DND-41 (cell line): Measurements from ENCODE around the gene MACROD2.

Experiments used
- ATAC-seq: fragments of 200-7000 bp; cut with Tn5 transposase; 3 replicates; pipeline ENCODE4 v1.9.1; 2021; ENCODE audit warnings: low read depth; ENCODE audit not compliant: insufficient read depth
- DNase-seq: peaks from one replicate; pipeline ENCODE4 v3.0.0-alpha.2; 2020
- H2AFZ ChIP-seq: 2 replicates; pipeline ENCODE4 v1.6.0; 2012; ENCODE audit warnings: low read depth, low read length
- H3K27ac ChIP-seq: 2 replicates; pipeline ENCODE4 v1.5.1; 2012; ENCODE audit warnings: low read length, inconsistent platforms
- H3K27me3 ChIP-seq: fragments of 200-600 bp; sonication (generic); 2 replicates; pipeline ENCODE4 v1.6.0; 2012; ENCODE audit warnings: low read length, mild to moderate bottlenecking, inconsistent platforms; ENCODE audit not compliant: insufficient read depth, poor library complexity
- H3K36me3 ChIP-seq: 2 replicates; pipeline ENCODE4 v1.5.1; 2012; ENCODE audit warnings: low read length, inconsistent platforms; ENCODE audit not compliant: insufficient read depth
- H3K4me1 ChIP-seq: 2 replicates; pipeline ENCODE4 v1.5.1; 2012; ENCODE audit warnings: mild to moderate bottlenecking, low read length; ENCODE audit not compliant: insufficient read depth
- H3K4me2 ChIP-seq: 2 replicates; pipeline ENCODE4 v1.6.0; 2012; ENCODE audit warnings: mild to moderate bottlenecking, moderate library complexity, low read length, inconsistent platforms; ENCODE audit not compliant: insufficient read depth
- H3K4me3 ChIP-seq, 2 experiments: fragments of 200-600 bp in 1 of 2; shearing (Covaris generic) in 1 of 2; 2 replicates each; pipeline ENCODE4 v1.5.1; 2012 to 2016; ENCODE audit warnings: inconsistent platforms in 2 of 2, low read length in 2 of 2, mild to moderate bottlenecking in 2 of 2, low read depth in 1 of 2, moderate library complexity in 1 of 2
- H3K79me2 ChIP-seq: 2 replicates; pipeline ENCODE4 v1.6.0; 2012; ENCODE audit warnings: low read length, inconsistent platforms; ENCODE audit not compliant: insufficient read depth
- H3K9ac ChIP-seq: 2 replicates; pipeline ENCODE4 v1.6.0; 2012; ENCODE audit warnings: low read depth, mild to moderate bottlenecking, inconsistent platforms, low read length, moderate library complexity
- H3K9me3 ChIP-seq: 2 replicates; pipeline ENCODE4 v1.5.1; 2012; ENCODE audit warnings: low read length, moderate library complexity, mild to moderate bottlenecking, inconsistent platforms; ENCODE audit not compliant: insufficient read depth, severe bottlenecking
- H4K20me1 ChIP-seq: 2 replicates; pipeline ENCODE4 v1.6.0; 2012; ENCODE audit warnings: low read length; ENCODE audit not compliant: insufficient read depth
- EZH2 ChIP-seq: IDR thresholded peaks from 3 replicates; pipeline ENCODE4 v1.6.1; 2012; ENCODE audit warnings: borderline replicate concordance, low read depth, mild to moderate bottlenecking, moderate library complexity, low read length, inconsistent platforms; ENCODE audit not compliant: severe bottlenecking
- TF ChIP-seq, protein P1 (sequence below): IDR thresholded peaks from 2 replicates; pipeline ENCODE4 v1.5.1; 2012; ENCODE audit warnings: borderline replicate concordance, low read length, moderate library complexity, mild to moderate bottlenecking; ENCODE audit not compliant: poor library complexity, severe bottlenecking; ENCODE audit errors: extremely low read depth

MACROD2 gene

GRCh38 chr20:15445056-15445840 lies 1449.9 kb downstream of the MACROD2 start:
- Histone ChIP-seq H3K4me1 (no peaks in the 10 kb centered on the region), H3K4me3 (no peak overlapping the region), H3K27me3 (no peaks in the 10 kb centered on the region), H3K36me3 (no peaks in the 10 kb centered on the region), H2AFZ (no peak overlapping the region), H3K4me2 (no peak overlapping the region), H3K9me3 (no peaks in the 10 kb centered on the region), H4K20me1 (no peaks in the 10 kb centered on the region), H3K27ac (no peak overlapping the region), H3K79me2 (no peaks in the 10 kb centered on the region), H3K9ac (no peak overlapping the region)
- ATAC-seq, result no peak
- TF ChIP-seq EZH2, result no peak
- TF ChIP-seq, protein P1, sequence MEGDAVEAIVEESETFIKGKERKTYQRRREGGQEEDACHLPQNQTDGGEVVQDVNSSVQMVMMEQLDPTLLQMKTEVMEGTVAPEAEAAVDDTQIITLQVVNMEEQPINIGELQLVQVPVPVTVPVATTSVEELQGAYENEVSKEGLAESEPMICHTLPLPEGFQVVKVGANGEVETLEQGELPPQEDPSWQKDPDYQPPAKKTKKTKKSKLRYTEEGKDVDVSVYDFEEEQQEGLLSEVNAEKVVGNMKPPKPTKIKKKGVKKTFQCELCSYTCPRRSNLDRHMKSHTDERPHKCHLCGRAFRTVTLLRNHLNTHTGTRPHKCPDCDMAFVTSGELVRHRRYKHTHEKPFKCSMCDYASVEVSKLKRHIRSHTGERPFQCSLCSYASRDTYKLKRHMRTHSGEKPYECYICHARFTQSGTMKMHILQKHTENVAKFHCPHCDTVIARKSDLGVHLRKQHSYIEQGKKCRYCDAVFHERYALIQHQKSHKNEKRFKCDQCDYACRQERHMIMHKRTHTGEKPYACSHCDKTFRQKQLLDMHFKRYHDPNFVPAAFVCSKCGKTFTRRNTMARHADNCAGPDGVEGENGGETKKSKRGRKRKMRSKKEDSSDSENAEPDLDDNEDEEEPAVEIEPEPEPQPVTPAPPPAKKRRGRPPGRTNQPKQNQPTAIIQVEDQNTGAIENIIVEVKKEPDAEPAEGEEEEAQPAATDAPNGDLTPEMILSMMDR, result no peak
- DNase-seq, result no peak

DNA sequence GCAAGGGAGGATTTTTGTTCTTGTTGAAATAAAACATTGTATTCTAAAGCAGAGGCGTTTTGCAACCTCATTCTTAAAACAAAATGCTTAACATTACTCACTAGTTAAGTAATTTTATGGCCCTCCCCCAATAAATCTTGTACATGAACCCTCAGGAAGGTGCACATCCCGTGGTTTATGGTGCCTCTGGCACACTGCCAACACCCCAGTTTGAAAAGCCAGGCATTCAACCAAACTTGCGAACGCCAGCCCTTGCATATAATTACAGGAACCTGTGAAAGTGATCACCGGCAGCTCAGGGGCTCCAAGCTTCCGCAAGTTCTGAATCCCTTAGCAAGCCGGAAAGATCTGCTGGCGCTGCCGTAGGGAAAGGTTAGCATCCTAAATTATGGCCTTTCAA lies 1451.1 kb downstream of the MACROD2 start:
- Histone ChIP-seq H3K4me2 (no peak overlapping the region), H3K27me3 (no peaks in the 10 kb centered on the region), H3K27ac (no peak overlapping the region), H3K4me1 (no peaks in the 10 kb centered on the region), H3K9ac (no peak overlapping the region), H2AFZ (no peak overlapping the region), H3K9me3 (no peaks in the 10 kb centered on the region), H3K36me3 (no peaks in the 10 kb centered on the region), H4K20me1 (no peaks in the 10 kb centered on the region), H3K79me2 (no peaks in the 10 kb centered on the region), H3K4me3 (no peak overlapping the region)
- DNase-seq (no peak), ATAC-seq (no peak)
- TF ChIP-seq, protein P1, result no peak
- TF ChIP-seq EZH2, result no peak

DNA sequence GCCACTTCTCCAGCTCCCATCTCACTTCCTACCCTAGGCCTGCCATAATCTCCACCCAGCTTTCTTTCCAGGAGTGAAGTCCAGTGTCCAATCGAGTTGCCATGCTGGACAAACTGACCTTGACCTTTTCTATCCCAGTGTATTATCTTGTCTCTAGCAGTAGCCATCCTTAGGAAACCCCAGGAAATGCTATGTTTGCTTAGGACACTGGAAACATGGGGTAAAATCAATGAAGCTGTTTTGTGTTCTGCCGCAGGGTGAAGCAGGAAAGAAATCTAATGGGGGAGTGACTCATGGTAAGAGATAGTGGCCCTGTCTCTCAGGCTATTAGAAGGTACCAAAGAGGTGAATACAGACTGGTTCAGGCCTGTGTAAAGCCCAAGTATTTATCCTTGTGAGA lies 1452.2 kb downstream of the MACROD2 start:
- ATAC-seq (no peak), DNase-seq (no peak)
- no peaks in the 10 kb centered on the region for H3K79me2 ChIP-seq
- H3K27ac ChIP-seq, result no peak overlapping the region
- no peaks in the 10 kb centered on the region for H3K4me1 ChIP-seq
- TF ChIP-seq, protein P1, result no peak
- TF ChIP-seq EZH2, result no peak
- no peaks in the 10 kb centered on the region for H3K9me3 ChIP-seq
- no peaks in the 10 kb centered on the region for H4K20me1 ChIP-seq
- no peaks in the 10 kb centered on the region for H3K36me3 ChIP-seq
- no peak overlapping the region for H3K4me2 ChIP-seq
- no peak overlapping the region for H3K4me3 ChIP-seq
- no peaks in the 10 kb centered on the region for H3K27me3 ChIP-seq
- no peak overlapping the region for H2AFZ ChIP-seq
- no peak overlapping the region for H3K9ac ChIP-seq
